Measurements from ENCODE around the gene ARFGEF3.

The ARFGEF3 gene

GRCh38 chr6:138277835-138278234 lies 116.1 kb downstream of the ARFGEF3 start:
- DNase-seq (ENCODE audit: low read depth): no peak

- DNase-seq (ENCODE audit: low read depth): peak; percentile 31
These were observed 116.6 kb downstream of the ARFGEF3 start for GRCh38 chr6:138278326-138278725.

- no peak for DNase-seq (ENCODE audit: low read depth)
These were observed 124.1 kb downstream of the ARFGEF3 start for GRCh38 chr6:138285800-138286199.

DNA sequence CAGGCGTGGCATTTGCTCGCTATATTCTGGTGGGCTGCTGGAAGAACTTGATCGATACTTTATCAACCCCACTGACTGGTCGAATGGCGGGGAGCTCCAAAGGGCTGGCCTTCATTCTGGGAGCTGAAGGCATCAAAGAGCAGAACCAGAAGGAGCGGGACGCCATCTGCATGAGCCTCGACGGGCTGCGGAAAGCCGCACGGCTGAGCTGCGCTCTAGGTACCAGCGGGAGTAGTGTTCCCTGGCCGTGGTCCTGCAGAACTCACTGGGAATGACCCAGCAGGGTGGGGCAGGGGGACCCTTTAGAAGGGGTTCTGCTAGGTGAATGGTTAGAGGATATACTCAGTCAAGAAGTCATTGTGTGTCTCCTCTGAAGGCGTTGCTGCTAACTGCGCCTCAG lies 125.0 kb downstream of the ARFGEF3 start:
- no peak for DNase-seq (ENCODE audit: low read depth)

GRCh38 chr6:138287144-138287955 lies 125.6 kb downstream of the ARFGEF3 start:
- DNase-seq (ENCODE audit: low read depth): peak; percentile 28

DNA sequence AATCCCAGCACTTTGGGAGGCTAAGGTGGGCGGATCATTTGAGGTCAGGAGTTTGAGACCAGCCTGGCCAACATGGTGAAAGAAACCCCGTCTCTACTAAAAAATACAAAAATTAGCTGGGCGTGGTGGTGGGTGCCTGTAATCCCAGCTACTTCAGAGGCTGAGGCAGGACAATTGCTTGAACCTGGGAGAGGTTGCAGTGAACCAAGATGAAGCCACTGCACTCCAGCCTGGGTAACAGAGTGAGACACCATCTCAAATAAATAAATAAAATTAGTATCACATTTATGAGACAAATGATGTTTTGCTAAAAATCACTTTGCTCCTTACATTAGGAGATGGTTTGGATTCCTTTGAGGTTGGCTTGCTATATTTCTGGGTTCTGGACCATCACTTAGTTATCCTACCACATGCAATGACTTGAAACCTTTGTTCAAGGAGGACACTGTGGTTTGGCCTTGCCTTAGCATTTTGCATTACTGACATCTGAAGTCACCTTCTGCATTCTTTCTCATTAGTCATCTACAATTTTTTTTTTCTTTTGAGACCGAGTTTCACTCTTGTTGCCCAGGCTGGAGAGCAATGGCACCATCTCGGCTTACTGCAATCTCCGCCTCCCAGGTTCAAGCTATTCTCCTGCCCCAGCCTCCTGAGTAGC lies 126.8 kb downstream of the ARFGEF3 start:
- DNase-seq (ENCODE audit: low read depth): peak; percentile 93

- DNase-seq (ENCODE audit: low read depth): no peak
These were observed 128.0 kb downstream of the ARFGEF3 start for GRCh38 chr6:138289739-138290138.

- DNase-seq (ENCODE audit: low read depth): no peak
These were observed 128.8 kb downstream of the ARFGEF3 start for GRCh38 chr6:138290423-138290962.

DNA sequence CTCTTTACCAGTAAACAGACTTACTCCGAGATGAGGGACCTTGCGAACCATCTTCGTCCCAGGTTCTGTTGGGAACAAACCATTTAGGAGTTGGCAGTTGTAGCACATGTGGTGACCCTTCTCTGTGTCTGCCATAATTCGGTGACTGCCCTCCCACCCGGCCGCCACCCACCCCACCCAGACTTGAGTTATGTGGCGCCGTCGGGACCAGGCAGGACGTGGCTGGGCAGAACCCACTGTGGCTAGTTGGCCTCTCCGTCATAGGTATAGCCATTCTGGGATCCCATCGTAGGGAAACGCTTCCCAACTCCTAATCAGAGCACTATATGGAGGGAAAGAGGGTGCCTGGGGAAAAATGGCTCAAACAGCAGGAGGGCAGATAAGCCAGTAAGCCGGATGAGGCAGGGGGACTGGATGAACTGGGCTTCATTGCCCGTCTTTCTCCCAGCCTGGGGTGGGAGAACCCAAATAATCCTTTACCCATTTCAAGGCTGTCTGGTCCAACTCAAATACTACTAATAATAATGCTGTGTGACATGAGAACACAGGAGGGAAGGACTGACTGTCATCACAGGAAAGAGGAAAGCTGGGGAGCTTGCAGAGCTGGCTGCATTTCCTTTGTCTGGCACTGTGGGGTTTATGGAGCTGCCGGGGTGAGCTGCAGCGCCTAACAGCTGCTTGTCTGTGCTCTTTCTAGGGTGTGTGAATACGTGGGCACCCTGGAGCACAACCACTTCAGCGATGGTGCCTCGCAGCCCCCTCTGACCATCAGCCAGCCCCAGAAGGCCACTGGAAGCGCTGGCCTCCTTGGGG lies 129.5 kb downstream of the ARFGEF3 start:
- DNase-seq (ENCODE audit: low read depth): no peak

- no peak for DNase-seq (ENCODE audit: low read depth)
These were observed 130.1 kb downstream of the ARFGEF3 start for GRCh38 chr6:138291849-138292181.

DNA sequence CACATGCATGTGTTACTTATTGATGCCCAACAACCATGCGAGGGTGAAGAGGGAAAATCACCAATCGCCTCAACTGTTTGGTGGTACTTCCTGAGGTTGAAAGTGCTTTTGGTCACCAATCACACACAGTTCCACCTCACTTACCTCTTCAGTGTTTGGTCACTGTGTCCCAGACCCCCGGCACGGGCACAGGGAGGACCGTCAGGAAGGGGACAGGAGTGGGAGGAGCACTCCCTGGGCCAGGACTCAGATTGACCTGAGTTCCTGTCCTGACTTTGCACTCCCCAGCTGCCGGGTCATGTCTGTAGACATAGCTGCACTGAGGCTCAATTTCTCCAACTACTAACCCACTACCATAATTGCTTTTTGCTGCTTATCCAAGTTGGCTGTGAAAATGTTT lies 130.7 kb downstream of the ARFGEF3 start:
- DNase-seq (ENCODE audit: low read depth): no peak

- DNase-seq (ENCODE audit: low read depth): peak; percentile 89
These were observed 132.0 kb downstream of the ARFGEF3 start for GRCh38 chr6:138293428-138294395.

GRCh38 chr6:138296381-138296780 lies 134.6 kb downstream of the ARFGEF3 start:
- DNase-seq (ENCODE audit: low read depth): no peak

- DNase-seq (ENCODE audit: low read depth): no peak
These were observed 135.0 kb downstream of the ARFGEF3 start for GRCh38 chr6:138296786-138297185.

DNA sequence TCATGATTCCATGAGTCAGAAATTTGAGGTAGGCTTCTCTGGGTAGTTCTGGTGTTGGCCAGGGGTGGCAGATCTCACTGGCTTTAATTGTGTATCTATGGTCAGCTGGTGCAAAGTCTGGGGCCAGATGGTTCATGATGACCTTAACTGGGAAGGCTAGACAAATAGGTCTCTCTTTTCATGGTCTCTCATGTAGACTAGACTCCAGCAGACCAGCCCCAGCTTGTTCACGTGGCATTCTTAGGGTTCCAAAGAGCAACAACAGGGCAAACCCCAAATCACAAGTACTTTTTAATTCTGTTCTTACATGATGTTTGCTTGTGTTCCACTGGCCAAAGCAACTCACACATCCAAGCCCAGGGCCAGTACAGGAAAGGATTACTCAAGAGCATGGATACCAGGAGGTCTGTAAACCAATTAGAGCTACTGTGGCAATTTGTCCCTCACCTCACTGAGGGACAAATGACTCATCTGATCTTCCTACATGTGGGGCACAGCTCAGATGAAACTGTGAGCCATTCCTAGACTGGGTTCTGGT lies 136.1 kb downstream of the ARFGEF3 start:
- DNase-seq (ENCODE audit: low read depth): peak; percentile 68

DNA sequence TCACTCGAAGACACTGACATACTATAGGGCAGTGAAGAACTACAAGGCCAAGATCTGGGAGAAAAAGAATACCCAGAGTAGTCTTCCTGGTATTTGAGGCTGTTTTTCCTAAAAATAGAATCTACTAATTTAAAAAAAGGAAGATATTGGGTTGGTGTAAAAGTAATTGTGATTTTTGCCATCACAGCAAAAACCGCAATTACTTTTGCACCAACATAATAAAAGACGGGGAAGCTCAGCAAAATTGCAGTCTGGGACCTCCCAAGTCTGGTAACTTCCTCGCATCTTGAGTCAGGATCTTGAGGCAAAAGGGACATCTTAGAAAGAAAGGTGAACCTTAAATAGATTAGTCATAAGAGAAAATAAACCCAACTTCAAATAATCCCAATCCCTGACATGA lies 138.7 kb downstream of the ARFGEF3 start:
- no peak for DNase-seq (ENCODE audit: low read depth)

- no peak for DNase-seq (ENCODE audit: low read depth)
These were observed 140.8 kb downstream of the ARFGEF3 start for GRCh38 chr6:138302554-138302953.

GRCh38 chr6:138307352-138307751 lies 145.6 kb downstream of the ARFGEF3 start:
- DNase-seq (ENCODE audit: low read depth): no peak

DNA sequence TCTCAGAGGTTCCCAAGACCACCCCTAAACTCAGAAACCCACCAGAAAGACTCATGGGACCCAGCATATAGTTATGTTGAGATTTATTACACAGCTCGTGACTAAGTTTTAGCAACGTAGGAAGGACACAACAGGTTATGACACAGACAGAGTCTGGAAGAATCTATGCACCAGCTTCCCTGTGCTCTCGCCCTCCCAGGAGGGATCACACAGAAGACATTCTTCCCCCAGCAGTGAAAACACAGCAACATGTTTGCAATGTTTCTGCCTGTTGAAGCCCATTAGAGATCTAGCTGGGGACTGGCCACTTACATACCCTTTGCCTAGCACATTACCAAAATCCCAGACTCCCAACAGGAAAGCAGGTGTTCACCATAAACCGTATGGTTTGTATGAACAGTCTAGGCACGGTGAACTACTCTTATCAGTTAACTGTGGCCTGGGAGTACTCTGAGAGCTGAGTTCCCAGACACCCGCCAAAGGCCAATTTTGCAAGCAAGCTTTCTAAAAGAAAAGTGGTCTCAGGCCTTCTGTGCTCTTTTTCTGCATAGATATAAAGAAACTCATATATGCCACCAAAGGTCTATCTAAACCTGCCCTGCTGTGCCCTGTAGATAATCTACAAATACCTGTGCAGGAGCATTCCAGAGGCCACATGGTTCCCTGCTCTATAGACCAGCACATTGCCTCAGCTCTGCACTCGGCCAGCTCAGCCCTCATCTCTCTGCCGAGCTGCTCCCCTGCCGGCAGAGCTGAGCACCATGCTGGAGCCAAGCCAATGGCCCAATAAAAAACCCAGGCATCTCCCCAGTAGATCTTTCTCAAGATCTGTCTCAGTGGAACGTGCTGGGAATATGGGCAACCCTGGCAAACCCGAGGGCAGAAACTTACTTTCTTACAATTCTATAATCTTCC lies 146.3 kb downstream of the ARFGEF3 start:
- DNase-seq (ENCODE audit: low read depth): peak; percentile 67

DNA sequence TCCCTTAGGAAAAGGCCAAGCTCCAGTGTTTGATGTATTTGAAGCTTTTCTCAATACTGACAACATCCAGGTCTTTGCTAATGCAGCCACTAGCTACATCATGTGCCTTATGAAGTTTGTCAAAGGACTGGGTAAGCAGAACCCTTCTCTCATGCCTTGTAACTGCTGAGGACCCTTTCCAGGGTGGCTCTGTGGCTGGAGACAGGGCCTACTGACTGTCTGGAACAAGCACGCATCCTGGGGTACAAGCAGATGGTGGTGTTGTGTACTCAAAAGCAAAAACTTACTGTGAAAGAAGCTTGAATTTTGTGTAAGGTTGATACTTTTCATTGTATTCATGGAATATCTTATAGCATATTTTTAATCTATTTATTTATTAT lies 147.0 kb downstream of the ARFGEF3 start:
- no peak for DNase-seq (ENCODE audit: low read depth)
